Activated CD8-positive, alpha-beta memory T cell treated with anti-CD3 and anti-CD28 coated beads for 24 hours (primary cell): ENCODE results near the gene CLDN3.
"Not testable (repeated sequence)": the region's sequence is repeated elsewhere in the genome, so short reads cannot be mapped to it uniquely, and the experiment has no call there.

Experiments
- DNase-seq: peaks from one replicate; pipeline ENCODE4 v3.0.0-alpha.2; 2020

The CLDN3 gene

DNA sequence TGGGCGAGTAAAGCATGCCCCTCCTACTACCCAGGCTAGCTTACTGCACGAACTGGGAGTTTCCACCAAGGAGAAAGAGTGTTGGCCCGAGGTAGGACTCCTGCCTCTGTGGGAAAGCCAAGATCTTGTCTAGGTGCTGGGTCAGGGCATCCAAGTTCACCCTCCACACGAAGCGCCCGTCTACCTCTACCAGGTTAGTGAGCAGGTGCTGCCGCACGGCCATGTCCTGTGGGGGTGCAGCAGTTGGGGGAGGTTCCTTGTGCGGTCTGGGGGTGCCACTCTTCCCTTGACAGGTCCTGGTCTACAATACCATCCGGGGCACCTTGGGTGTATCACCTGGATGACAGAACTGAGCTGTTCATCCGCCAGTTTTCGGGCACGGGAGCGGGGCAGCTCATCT, 33.2 kb downstream of the CLDN3 start:
- no peak for DNase-seq

DNA sequence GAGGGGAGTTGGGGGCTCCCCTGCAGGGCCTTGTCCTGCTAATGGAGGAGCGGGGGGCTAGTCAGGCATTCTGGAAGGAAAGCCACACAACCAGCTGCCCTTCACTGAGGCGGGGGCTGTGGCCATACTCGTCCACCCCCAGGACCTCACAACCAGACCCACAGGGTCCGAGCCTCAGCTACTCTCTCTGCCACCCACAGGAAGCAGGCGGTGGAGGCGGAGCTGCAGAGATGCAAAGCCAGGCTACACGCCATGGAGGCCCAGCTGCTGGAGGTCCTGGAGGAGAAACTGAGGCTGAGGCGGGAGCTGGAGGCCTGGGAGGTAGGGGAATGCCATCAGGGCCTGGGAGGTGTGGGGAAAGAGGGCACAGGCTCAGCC, 34.6 kb downstream of the CLDN3 start:
- DNase-seq = no peak

DNA sequence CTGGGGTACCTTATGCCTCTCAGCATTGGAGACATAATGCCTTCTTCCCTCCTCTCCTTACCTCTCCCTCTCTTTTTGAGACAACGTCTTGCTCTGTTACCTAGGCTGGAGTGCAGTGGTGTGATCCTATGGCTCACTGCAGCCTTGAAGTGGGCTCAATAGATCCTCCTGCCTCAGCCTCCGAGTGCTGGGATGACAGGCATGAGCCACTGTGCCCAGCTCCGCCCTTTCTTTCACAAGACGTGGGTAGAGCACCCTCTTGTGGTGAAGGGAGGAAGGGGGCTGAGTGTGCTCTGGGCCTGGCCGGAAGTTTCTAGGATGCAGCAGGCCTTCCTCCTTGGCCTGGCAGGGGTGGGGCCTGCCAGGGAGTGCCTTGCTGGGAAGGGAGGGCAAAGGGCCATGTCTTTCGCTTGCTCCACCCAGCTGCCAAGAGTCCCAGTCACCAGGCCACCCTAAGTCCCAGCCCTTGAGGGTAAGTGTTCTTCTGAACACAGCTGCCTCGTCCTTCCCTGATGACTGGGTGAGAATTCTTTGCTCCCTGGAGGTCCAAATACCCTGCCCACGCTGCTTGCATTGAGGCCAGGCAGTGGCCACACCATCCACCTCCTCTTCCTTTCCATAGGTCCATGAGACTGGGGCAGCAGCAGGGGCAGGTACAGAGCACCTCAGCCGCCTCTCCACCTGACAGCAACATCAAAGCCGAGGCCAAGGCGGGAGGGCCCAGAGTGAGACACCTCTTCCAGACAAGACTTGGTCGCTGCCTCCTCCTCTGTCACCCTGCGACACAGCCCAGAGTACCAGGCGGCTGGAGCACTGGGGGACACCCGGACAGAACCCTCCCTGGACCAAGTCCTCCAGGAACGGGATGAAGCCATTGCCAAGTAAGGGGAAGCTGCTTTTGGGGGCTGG, 35.2 kb downstream of the CLDN3 start:
- peak; percentile 90 for DNase-seq

DNA sequence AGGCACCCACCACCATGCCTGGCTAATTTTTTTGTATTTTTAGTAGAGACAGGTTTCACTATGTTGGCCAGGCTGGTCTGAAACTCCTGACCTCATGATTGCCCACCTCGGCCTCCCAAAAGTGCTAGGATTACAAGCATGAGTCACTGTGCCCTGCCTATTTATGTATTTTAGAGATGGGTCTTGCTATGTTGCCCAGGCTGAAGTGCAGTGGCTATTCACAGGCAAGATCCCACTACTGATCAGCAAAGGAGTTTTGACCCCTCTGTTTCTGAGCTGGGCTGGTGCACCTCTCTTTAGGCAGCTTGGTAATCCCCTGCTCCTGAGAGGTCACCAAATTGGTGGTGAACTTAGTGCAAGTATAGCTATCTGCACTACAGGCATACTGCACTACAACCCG, 37.7 kb downstream of the CLDN3 start:
- DNase-seq = no peak

DNA sequence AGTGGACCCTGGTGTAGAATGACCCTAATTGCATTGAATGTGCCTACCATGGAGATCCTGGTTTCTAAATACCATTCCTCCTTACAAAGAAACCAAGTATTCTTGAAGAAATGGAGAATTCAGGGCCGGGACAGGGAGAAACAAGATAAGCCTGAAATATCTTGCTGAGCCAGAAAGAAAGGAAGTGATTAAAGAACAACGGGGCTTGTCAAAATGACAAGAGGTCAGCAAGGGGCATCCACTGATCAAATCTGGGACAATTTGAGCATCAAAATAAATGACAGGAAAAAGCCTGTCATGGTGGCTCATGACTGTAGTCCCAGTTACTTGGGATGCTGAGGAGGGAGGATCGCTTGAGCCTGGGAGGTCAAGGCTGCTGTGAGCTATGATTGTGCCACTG, 39.6 kb downstream of the CLDN3 start:
- no peak for DNase-seq

DNA sequence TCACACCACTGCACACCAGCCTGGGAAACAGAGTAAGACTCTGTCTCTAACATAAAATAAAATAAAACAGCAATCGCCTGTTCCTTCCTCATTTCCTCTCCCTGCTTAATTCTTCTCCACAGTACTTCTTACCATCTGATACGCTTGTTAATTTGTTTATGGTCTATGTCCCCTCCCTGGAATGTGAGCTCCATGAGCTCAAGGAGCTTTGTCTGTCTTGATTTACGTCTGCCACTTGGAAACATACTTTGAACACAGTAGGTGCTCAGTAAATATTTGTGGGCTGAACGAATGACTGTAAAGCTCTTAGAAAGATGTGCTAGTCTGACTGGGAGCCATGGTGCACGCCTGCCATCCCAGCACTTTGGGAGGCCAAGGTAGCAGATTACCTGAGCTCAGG, 41.5 kb downstream of the CLDN3 start:
- DNase-seq = no peak

DNA sequence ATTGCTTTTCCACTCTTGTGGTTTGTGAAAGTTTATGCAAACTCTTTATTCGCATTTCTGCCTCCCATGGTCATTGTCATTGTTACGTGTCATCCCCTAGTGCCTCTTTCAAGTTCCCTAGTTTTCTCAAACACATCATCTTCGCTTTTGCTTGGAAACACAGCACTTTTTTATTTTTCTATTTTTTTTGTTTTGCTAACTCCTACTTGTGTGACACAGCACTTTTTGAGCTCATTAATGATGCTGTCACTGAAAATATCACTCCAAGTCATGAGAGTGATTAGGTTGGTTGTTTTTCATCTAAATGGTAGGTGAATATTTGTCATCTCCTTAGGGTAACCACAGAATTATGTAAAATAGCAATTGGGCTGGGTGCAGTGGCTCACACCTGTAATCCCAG, 42.1 kb downstream of the CLDN3 start:
- no peak for DNase-seq

DNA sequence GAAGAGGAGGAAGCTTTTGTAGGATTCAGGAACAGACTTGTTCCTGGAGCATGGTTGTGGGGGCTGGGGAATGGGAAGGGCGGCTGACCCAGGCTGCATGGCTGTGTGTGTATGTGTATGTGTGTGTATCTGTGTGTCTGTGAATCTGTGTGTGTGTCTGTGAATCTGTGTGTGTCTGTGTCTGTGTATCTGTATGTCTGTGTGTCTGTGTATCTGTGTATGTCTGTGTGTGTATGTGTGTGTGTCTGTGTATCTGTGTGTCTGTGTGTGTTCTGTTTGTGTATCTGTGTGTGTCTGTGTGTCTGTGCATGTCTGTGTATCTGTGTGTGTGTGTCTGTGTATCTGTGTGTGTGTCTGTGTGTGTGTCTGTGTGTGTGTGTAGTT, 44.0 kb downstream of the CLDN3 start:
- no peak for DNase-seq

DNA sequence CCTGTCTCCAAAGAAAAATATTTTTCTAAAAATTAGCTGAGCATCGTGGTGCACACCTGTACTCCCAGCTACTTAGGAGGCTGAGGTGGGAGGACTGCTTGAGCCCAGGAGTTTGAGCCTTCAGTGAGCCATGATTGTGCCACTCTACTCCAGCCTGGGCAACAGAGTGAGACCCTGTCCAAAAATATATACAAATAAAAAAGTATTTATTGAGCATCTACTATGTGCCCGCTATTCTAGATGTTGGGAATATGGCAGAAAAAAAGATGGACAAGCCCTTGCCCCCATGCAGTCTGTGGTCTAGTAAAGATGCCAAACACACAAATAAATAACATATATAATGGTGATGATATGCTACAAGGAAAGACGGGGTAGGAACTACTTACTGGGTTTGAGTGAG, 46.3 kb downstream of the CLDN3 start:
- DNase-seq = no peak

DNA sequence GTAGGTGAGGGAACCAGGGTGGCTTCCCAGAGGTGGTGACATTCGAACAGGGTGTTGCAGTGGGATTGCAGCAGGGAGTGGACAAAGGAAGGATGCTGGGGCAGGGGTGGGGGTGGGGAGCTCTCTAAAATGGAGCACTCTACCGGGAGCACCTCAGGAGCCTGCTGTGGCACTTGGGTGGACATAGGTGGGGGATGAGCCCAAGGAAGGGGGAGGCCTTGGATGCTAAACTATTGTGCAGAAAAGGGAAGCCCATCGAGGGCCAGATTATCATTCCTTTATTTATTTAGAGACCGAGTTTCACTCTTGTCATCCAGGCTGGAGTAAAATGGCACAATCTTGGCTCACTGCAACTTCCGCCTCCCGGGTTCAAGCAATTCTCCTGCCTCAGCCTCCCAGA, 47.3 kb downstream of the CLDN3 start:
- DNase-seq = no peak

DNA sequence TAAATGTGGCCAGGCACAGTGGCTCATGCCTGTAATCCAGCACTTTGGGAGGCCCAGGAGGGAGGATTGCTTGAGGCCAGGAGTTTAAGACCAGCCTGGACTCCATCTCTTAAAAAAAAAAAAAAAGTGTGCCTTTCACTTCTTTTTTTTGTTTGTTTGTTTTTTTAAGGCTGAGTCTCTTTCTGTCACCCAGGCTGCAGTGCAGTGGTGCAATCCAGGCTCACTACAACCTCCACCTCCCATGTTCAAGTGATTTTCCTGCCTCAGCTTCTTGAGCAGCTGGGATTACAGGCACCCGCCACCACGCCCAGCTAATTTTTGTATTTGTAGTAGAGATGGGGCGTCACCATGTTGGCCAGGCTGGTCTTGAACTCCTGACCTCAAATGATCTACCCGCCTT, 47.9 kb downstream of the CLDN3 start:
- DNase-seq = not testable (repeated sequence)

DNA sequence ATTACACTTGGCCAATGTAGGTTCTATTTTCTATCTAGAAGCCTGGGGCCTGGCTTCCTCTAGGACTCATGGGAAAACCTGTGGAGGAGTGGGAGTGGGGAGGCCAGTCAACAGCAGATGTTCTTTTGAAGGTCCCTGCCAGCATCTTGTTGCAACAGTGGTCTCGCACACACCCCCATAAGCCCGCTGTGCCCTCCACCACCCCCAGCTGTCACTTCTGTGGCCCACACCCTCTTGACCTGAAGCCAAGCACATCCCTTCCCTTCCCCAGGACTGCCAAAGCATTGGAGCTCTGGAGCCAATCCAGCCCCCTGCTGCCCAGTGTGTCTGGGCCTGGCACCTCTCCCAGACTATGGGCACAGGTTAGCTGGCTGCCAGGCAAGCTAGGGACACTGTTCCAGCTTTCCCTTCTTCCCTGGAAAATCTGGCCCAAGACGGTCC, 48.7 kb downstream of the CLDN3 start:
- no peak for DNase-seq

DNA sequence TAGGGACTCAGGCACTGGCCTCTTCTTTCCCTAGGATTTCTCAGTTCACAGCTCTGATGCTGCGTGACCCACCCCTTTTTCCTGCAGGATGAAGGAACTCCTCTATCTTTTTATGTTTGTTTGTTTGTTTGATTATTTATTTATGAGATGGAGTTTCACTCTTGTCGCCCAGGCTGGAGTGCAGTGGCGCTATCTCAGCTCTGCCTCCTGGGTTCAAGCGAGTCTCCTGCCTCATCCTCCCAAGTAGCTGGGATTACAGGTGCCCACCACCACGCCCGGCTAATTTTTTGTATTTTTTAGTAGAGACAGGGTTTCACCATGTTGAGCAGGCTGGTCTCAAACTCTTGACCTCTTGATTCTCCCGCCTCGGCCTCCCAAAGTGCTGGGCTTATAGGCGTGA, 49.6 kb downstream of the CLDN3 start:
- not testable (repeated sequence) for DNase-seq

DNA sequence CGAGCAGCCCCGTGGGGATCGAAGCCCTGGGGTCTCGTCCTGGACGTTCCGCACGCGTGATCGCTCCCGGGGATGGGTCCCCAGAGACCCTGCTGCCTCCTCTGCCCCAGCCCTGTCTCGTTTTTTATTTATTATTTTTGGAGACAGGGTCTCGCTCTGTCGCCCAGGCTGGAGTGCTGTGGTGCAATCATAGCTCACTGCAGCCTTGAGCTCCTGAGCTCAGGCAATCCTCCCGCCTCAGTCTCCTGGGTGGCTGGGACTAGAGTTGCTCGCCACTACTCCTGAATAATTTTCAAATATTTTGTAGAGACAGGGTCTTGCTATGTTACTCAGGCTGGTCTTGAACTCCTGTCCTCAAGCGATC, 50.3 kb downstream of the CLDN3 start:
- no peak for DNase-seq
